HG02623 (cell line): ENCODE data around the gene IKZF2.
"Not testable (repeated sequence)": the region's sequence is repeated elsewhere in the genome, so short reads cannot be mapped to it uniquely, and the experiment has no call there.

ENCODE experiments used
- ATAC-seq: cut with Tn5 transposase; IDR thresholded peaks from one replicate; pipeline ENCODE4 v1.9.1; 2021; ENCODE audit warnings: moderate library complexity; ENCODE audit not compliant: unreplicated experiment

The IKZF2 gene

DNA sequence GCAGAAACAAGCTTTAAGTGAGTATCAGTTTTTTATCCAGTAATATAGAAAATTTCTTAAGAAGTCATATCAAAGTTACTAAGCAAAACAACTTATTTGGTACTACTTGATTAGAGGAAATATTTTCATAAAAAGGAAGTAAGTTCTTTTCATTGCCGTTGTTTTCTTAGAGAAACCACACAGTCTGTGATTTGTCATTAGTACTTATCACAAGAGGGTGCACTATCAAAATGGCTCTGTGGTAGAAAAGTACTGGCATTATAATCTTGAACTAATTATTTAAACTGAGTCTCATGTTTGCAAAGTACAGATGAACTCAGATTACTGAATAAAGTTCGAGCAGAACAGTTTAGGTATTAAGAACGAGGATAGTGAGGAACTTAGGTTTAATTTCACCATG is 93.4 kb downstream of the IKZF2 start:
- ATAC-seq, result no peak

DNA sequence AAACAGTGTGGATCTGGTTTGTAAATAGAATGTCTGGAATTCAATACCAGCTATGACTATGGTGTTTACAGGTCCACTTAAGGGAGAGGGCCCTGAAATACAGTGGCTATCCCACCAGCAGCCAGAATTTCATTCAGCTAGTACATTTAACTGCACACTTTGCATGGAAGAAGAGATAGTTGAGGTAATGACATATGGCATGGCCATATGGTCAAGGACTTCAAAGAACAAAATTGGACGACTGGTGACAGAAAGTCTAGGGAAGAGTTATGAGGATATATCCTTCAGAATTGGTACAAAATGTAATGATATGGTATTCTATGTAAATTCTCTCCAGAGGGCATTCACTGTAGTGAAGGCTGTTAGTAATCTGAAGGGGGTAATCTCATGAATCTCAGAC is 105.0 kb downstream of the IKZF2 start:
- ATAC-seq, result no peak

DNA sequence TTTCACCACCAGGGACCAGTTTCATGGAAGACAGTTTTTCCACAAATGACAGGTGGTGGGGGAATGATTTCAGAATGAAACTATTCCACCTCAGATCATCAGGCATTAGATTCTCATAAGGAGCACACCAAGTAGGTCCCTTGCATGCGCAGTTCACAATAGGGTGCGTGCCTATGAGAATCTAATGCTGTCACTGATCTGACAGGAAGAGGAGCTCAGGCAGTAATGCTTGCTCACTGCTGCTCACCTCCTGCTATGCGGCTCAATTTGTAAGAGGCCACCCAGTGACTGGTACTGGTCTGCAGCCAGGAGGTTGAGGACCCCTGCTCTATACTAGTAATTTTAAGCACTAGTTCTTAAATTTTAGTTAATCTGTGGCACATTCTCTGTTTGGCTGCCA is 107.8 kb downstream of the IKZF2 start:
- no peak for ATAC-seq

DNA sequence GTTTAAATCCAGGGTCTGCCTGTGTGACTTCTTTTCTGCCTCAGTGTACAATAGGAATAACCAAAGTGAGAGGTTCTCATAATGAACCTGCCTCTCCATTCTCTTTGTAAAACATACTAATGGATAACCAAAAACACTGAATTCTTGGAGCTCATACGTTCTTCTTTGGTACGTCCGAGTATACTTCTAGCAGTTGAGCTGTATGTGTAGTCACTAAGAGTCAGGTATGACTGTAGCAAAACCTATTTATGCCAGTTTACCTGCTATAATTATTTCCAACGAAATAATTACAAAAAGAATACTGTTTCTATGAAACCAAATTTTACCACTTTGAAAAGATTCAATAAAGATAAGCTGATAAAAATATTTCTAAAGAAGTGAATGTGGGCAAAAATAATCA is 109.2 kb downstream of the IKZF2 start:
- ATAC-seq, result no peak

DNA sequence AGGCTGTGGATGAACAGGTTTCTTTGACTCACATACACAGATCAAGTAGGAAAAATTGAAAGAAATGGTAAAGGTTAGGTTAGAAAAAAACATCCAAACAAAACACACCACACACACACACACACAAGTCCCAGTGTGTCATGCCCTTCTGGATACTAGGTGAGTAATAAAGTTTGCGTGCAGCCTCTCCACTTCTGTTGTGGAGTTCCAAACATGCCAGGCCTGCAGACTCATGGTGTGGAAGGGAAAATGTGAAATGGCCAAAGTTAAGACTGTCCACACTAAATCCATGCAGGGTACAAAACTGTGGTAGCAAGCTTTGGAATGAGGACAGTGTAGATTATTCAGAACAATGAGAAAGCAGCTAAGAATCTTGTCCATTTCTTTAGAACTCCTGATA is 114.6 kb downstream of the IKZF2 start:
- no peak for ATAC-seq

DNA sequence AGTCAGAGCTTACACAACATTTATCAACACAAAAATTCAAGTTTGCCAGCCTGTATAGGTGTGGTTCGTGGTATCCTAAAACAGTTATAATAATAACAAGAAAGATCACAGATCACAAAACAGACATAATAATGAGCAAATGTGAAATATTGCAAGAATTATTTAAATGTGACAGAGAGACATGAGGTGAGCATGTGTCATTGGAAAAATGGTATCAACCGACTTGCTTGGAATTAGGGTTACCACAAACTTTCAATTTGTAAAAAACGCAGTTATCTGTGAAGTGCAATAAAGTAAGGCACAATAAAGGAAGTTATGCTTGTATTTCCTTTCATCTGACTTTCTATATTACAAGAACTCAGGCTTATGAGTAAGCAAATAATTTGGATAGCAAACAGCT is 116.8 kb downstream of the IKZF2 start:
- ATAC-seq, result no peak

DNA sequence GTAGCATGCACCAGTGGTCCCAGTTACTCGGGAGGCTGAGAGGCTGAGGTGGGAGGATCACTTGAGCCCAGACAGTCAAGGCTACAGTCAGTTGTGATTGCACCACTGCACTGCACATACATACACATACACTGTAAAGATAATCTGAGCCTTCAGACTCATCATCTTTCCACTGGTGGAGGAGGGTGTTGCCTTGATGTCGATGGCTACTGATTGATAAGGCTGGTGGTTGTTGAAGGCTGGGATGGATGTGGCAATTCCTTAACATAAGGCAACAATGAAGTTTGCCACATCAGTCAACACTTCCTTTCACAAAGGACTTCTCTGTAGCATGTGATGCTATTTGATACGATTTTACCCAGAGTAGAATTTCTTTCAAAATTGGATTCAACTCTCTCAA is 118.8 kb downstream of the IKZF2 start:
- no peak for ATAC-seq

DNA sequence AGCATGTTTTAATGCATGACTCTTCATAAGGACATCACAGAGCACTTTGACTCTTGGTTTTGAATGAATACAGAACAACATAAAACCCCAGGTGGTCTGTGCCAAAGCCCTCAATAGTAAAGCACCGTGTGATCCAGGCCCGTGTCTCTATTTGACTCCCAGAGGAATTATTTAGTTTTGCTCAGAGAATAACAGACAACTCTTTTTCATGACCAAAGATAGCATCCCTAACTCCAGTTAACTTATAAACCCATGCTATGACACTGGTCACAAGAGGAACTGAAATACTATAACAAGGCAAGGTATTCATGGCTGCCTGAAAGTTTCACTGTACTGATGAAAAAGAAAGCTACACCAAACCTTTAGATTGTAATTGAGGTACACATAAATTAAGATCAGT is 128.4 kb downstream of the IKZF2 start:
- ATAC-seq, result peak; percentile 68

DNA sequence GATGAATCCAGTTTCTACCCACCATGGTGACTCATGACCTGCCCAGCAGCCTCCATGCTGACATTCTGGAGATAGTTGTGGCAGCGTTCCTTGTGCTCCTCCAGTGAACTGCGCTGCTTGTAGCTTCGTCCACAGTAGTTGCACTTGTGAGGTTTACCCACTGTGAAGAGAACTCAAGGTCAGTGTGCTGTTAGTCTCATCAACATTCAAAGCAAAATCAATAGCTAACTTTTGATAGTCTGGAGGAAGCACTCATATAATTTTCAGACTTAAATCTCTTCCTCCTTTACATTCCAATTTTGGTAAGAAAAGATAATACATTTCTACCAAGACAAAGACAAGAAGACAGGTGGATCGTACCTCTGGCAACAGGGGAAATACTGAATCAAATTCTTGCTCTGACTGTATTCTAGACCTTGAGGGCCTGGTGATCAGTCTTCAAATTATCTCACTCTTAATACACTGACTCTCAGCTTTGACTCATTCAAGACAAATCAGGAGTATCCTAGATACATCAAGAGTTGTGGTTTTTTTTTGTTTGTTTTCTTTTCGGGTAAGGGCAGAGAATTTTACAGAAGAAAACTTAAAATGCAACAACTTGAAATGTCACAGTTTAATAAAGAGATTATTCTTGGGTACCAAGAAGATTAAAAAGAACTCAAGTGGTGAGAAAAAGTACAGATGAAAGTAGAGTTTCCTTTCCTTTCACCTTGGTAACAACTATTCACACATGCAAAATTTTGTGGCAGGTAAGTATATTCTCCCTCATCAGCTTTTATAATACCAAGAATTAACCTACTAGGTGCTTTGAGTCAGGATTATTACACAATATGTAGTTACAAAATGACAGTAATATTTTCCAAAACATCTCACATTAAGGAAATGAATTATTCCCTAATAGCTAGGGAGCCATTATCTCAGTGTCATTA is 129.2 kb downstream of the IKZF2 start:
- ATAC-seq, result peak; percentile 83

DNA sequence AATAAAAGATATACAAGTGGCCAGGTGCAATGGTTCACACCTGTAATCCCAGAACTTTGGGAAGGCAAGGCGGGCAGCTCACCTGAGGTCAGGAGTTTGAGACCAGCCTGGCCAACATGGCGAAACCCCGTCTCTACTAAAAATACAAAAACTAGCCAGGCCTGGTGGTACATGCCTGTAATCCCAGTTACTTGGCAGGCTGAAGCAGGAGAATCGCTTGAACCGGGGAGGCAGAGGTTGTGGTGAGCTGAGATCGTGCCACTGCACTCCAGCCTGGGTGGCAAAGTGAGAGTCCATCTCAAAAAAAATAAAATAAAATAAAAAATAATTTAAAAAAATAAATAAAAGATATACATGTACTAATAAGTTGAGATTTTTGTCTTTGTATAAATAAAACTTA is 130.5 kb downstream of the IKZF2 start:
- ATAC-seq, result not testable (repeated sequence)

DNA sequence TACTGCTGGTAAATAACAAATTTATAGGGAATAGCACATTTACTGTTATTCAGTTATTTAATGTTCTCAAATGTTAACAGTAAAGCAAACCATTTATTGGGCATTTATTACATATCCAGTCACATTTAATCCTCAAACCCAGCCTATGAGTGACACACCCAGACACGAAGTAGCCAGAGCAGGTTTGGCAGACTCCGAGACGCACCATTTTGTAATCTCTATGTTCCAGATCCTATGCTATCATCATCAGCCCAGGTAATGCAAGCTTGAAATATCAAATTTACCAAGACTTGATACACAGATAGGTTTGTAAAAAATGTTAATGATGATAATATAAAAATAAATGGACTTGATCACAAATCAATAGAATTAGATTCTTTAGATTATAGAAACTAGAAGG is 131.1 kb downstream of the IKZF2 start:
- no peak for ATAC-seq

DNA sequence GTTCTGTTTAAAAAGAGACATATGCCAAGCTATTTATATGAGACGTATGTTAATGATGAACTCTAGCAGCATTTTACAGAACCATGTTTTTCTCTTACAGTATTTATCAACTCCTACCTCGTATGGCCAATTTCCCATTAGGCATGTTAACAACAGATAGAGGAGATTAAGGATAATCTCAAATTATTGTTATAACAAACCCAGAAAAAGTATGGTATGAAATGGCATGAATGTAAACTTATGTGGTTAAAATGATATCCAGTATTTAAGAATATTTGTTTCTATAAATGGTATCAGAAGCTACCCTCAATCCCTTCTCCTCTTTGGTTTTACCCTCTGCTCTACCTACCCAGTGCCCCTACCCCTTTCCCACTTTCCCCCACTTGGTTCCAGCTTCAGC is 132.0 kb downstream of the IKZF2 start:
- no peak for ATAC-seq

DNA sequence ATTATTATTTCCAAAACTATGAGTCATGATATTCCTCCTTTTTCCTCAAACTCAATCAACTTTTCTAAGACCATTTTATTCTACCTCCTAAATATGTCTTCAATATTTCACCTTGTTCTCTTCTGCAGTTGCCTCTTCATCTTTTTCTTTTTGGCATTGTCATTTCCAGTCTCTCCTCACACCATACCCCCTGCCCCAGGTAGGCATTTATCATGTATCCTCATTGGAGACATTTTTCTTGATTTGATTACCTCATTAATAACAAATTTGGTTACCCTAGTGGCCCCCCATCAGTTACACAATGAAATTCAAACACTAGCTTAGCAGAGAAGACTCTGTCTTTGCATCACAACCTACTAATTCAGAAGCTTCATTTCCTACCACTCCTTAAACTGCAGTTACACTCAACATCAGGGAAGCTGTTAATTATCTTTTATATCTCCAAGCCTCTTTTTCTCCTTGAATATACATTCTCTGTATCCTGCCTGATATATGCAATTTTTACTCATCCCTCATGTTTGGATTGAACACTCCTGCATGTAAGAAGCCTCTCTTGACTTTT is 133.0 kb downstream of the IKZF2 start:
- ATAC-seq, result no peak

DNA sequence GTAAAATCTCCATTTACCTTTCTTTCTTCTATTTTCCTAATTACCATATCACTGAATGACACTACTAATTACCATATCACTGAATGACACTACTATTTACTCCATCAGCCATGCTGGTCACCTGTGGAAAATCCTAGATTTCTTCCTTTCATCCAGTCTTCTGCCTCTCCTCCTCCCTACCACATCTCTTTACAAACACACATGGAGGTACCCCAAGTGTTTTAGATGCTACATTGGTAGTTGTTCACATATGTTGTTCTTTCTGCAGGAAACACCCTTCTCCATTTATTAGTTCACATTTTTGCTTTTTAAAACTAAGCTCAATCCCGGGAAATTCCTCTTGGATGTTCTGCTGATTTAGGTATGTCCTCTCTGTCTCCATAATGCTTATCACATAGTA is 134.0 kb downstream of the IKZF2 start:
- ATAC-seq, result no peak

DNA sequence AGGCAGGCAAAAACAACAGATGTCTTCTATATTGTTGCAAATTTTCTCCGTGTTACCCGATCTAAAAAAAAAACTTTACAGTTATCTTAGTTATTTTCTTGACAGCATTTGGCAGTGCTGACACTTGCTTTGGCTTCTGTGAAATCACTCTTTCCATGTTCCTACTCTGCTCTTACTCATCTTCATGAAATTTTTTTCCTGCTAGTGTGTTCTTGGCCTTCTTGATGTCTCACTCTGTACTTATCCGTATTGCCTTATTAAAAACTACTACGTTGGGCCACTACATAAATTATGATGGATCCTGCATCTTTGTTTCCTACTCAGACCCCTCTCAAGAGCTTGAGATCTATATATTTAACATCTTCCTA is 134.4 kb downstream of the IKZF2 start:
- ATAC-seq, result no peak

DNA sequence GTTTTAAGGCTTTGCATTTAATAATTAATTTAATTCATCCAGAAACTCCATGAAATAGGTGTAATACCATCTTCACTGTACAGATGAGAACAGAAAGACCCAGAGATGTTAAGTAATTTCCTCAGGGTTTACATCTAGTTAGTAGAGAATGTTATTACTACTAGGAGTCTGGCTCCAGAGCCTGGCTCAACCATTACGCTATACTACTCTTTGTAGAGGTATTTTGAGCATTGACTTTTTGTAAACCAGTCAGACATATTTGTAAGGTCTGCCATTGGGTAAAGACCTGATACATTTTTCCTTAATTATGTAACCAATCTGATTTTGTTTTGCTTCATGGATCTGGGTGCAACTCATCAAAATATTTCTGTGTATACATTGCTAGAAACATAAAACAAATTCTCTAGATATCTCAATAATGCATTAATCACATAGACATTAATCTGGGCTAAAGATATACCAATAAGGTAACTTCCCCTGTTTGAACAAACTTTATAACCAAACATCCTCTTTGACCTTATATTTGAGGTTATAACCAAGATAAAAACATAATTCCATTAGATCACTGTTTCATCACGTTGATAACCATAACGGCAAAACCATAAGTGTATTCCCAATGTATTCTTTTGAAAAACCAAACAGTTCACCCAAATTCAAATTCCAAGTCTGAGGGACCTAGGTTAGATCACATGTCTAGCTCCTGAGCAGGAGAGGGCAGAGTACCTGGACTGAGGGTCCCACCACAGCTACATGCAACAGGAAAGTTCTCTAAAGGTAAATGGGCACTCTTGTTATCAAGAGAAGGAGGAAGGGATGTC is 135.0 kb downstream of the IKZF2 start:
- peak; percentile 13 for ATAC-seq

DNA sequence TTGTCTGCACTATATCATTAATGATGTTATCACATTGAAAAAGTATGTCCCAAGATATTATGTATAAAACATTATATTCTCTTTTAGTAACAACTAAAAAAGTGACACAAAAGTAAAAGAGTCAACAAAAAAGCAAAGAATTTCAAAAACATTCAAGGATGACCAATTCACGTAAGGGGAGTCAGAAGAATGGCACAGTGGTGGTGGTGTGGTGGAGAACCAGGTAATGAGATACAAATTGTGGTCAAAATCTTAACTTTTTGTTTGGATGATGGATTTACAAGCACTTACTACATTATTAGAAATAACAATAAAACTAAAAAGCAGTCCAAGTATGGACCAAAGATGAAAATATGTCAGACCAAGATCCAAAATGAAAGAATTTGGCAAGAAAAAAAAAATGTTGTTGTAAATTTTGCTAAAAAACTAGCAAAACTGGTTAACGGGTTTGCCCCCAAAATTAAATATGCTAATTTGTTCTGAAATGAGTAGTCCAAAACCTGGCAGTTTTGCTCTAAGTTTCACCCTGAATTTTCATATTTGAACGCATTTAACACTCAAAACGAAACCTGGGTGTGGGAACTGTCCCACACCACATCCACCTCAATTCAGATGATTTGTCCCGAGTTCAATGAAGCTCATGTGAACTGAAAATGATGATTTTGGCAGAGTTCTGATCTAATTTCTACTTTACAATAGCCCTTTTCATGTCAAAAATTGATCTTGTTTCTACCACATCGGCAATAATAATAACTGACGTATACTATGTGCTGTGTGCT is 135.8 kb downstream of the IKZF2 start:
- ATAC-seq, result peak; percentile 80

DNA sequence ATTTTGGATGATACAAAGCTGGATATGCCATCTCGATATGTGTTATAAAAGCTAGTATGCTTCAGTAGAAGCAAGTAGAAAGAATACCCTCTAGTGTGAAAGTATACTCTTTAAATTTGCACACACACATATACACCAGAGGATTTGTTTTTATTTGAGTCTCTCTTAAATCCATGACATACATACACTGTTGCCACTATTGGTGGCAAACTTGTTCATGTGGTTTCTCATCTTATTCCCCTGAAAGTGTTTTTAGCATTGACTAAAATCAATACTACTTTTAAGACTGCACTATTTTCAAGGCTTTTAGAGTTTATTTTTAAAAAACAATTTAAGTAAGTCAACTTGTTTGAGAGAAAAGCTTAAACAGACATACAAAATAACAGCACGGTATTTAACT is 137.4 kb downstream of the IKZF2 start:
- ATAC-seq, result no peak

DNA sequence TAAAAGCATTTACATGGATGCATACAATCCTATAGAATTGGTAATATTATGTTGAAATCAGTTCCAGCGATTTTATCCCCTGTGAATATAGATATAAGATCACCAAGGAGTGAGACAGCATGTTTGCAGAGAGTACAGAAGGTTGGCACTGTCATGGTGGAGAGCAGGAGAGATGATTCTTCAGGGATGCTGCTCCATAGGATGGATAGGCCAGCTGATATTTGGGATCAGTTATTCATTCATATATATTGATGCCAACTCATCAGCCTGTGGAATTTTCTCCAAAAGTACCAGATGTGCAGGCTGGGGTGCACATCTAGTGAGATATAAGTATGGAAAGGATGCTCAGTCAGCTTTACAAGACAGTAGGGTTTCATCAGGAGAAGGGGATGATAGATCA is 139.9 kb downstream of the IKZF2 start:
- ATAC-seq, result no peak

DNA sequence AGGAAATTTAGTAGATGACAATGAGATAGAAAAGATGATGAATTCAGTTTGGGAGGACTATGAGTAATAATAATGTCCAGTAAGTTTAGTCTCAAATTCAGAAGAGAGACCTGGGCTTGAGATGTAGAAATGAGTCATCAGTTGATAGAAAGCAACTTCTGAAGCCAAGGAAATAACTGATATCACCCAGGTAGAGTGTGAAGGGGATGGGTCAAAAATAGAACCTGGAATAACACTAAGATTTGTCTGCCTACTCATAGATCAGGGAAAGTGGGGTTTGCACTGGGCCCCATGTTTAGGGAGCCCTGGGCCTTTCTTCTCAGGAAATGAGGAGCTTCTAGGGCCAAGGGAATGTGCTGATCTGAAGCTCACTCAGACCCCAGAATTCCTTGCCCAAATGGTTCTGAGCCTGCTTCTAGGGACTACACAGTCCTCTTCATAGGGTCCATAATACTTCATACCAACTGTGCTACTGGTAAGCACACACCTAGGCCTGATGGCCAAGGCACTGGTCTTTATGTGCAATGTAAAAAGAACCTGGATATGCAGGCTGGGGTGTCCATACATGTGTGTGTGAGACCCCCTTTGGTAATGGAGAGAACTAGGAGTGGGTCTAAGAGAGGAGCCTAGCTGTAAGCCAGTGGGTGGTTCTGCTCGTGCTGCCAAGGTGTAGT is 141.2 kb downstream of the IKZF2 start:
- no peak for ATAC-seq
